DOHH2 (cell line): ENCODE measurements around the gene LSM7.

Experiments used
- H3F3A ChIP-seq: fragments of 200-600 bp; sonication (generic), shearing (Covaris generic); 2 replicates; pipeline ENCODE4 v1.6.0; 2016; ENCODE audit warnings: antibody characterized with exemption, mild to moderate bottlenecking; ENCODE audit not compliant: control insufficient read depth, insufficient read depth
- H3K27ac ChIP-seq: fragments of 200-600 bp; sonication (generic); 2 replicates; pipeline ENCODE4 v1.5.1; 2014; ENCODE audit warnings: low read depth, mild to moderate bottlenecking, low read length, moderate library complexity
- H3K27me3 ChIP-seq: fragments of 200-600 bp; sonication (generic); 2 replicates; pipeline ENCODE4 v1.6.1; 2014; ENCODE audit warnings: mild to moderate bottlenecking, low read length, mixed read lengths; ENCODE audit not compliant: control insufficient read depth
- H3K36me3 ChIP-seq: fragments of 200-600 bp; sonication (generic); 2 replicates; pipeline ENCODE4 v1.6.1; 2014; ENCODE audit warnings: mild to moderate bottlenecking, low read length, moderate library complexity, mixed read lengths; ENCODE audit not compliant: control insufficient read depth
- H3K4me1 ChIP-seq: fragments of 200-600 bp; sonication (generic); 2 replicates; pipeline ENCODE4 v1.6.1; 2014; ENCODE audit warnings: mild to moderate bottlenecking, low read length, mixed read lengths; ENCODE audit not compliant: control insufficient read depth
- H3K4me2 ChIP-seq: fragments of 200-600 bp; sonication (generic); 2 replicates; pipeline ENCODE4 v1.6.0; 2014; ENCODE audit warnings: mild to moderate bottlenecking, low read length, moderate library complexity
- H3K4me3 ChIP-seq: fragments of 200-600 bp; sonication (generic); 2 replicates; pipeline ENCODE4 v1.5.1; 2014; ENCODE audit warnings: mild to moderate bottlenecking, low read length, mixed read lengths
- H3K79me2 ChIP-seq: fragments of 200-600 bp; sonication (generic); 2 replicates; pipeline ENCODE4 v1.6.1; 2014; ENCODE audit warnings: mild to moderate bottlenecking, low read length, mixed read lengths; ENCODE audit not compliant: control insufficient read depth
- H3K9me2 ChIP-seq: fragments of 200-600 bp; sonication (generic); replicated peaks from 2 replicates; pipeline ENCODE4 v1.6.1; 2014; ENCODE audit warnings: mild to moderate bottlenecking, low read length, mixed read lengths; ENCODE audit not compliant: control insufficient read depth
- H3K9me3 ChIP-seq: fragments of 200-600 bp; sonication (generic); 2 replicates; pipeline ENCODE4 v1.6.1; 2014; ENCODE audit warnings: antibody characterized with exemption, low read length, mixed read lengths; ENCODE audit not compliant: control insufficient read depth, insufficient read depth
- H4K20me1 ChIP-seq: fragments of 200-600 bp; sonication (generic); 2 replicates; pipeline ENCODE4 v1.6.0; 2014; ENCODE audit warnings: low read depth, mild to moderate bottlenecking, antibody characterized with exemption, low read length, moderate library complexity; ENCODE audit not compliant: control insufficient read depth, insufficient read depth
- CTCF ChIP-seq: fragments of 200-600 bp; sonication (generic); IDR thresholded peaks from one replicate; pipeline ENCODE4 v1.5.1; 2014; ENCODE audit warnings: antibody characterized with exemption, mild to moderate bottlenecking, low read depth, low read length; ENCODE audit not compliant: poor library complexity, severe bottlenecking
- EZH2phosphoT487 ChIP-seq: fragments of 200-600 bp; sonication (generic); IDR thresholded peaks from 2 replicates; pipeline ENCODE4 v1.6.1; 2017; ENCODE audit warnings: borderline replicate concordance, mild to moderate bottlenecking, antibody characterized with exemption, low read length, moderate library complexity, mixed read lengths

The LSM7 gene

GRCh38 chr19:2342656-2343288, 14.4 kb upstream of the LSM7 start:
- H3K4me1 ChIP-seq, result no peaks in the 10 kb centered on the region

GRCh38 chr19:2341982-2342381, 13.6 kb upstream of the LSM7 start:
- TF ChIP-seq EZH2phosphoT487 (no peak), CTCF (no peak)
- Histone ChIP-seq H4K20me1 (peaks cover 5% of the 10 kb centered on the region), H3K27ac (no peak overlapping the region), H3K36me3 (peaks cover 39% of the 10 kb centered on the region), H3F3A (no peaks in the 10 kb centered on the region), H3K79me2 (peaks cover 24% of the 10 kb centered on the region), H3K9me3 (no peaks in the 10 kb centered on the region), H3K4me3 (no peak overlapping the region), H3K27me3 (no peaks in the 10 kb centered on the region), H3K4me2 (no peak overlapping the region), H3K9me2 (no peaks in the 10 kb centered on the region), H3K4me1 (no peaks in the 10 kb centered on the region)

More at GRCh38 chr19:2342656-2343288, 14.4 kb upstream of the LSM7 start:
- Histone ChIP-seq H3K27me3 (no peaks in the 10 kb centered on the region), H3K79me2 (peaks cover 16% of the 10 kb centered on the region), H3K9me2 (no peaks in the 10 kb centered on the region), H3K36me3 (peaks cover 37% of the 10 kb centered on the region), H3K4me2 (no peak overlapping the region), H3K27ac (no peak overlapping the region), H3K4me3 (no peak overlapping the region), H4K20me1 (peaks cover 3% of the 10 kb centered on the region), H3K9me3 (no peaks in the 10 kb centered on the region), H3F3A (no peaks in the 10 kb centered on the region)
- TF ChIP-seq EZH2phosphoT487 (no peak), CTCF (no peak)

GRCh38 chr19:2341244-2341751, 12.9 kb upstream of the LSM7 start:
- Histone ChIP-seq H4K20me1 (peaks cover 12% of the 10 kb centered on the region), H3F3A (peaks cover 2% of the 10 kb centered on the region; the same call in 1 of the 2 replicates), H3K36me3 (peaks cover 46% of the 10 kb centered on the region), H3K27me3 (no peaks in the 10 kb centered on the region), H3K4me3 (no peak overlapping the region), H3K4me1 (no peaks in the 10 kb centered on the region), H3K4me2 (no peak overlapping the region), H3K9me2 (no peaks in the 10 kb centered on the region), H3K27ac (no peak overlapping the region), H3K79me2 (peaks cover 31% of the 10 kb centered on the region), H3K9me3 (no peaks in the 10 kb centered on the region)
- TF ChIP-seq EZH2phosphoT487 (no peak), CTCF (no peak)
